Activated naive CD4-positive, alpha-beta T cell treated with anti-CD3 and anti-CD28 coated beads, Interleukin-2, amount 10 ng/mL, durations not matched to agents 7 days and 5 days (primary cell): ENCODE measurements around the gene CTDP1.
"Not testable (repeated sequence)": the region's sequence is repeated elsewhere in the genome, so short reads cannot be mapped to it uniquely, and the experiment has no call there.

Experiments used
- CTCF ChIA-PET: fragments of 350-600 bp; sonication (Branson Sonifier 250); formaldehyde crosslinking; loops from one replicate; lab custom pipeline; 2021; ENCODE audit warnings: antibody characterized with exemption; lab: Charles Lee
- DNase-seq: peaks from one replicate; pipeline ENCODE4 v3.0.0-alpha.2; 2020
- H3K27ac Mint-ChIP-seq: one replicate; pipeline ENCODE4 v1.8.0; 2021; ENCODE audit warnings: mild to moderate bottlenecking, moderate library complexity, mixed read lengths
- H3K27me3 Mint-ChIP-seq: one replicate; pipeline ENCODE4 v1.8.0; 2021; ENCODE audit warnings: mild to moderate bottlenecking, mixed read lengths
- H3K36me3 Mint-ChIP-seq: one replicate; pipeline ENCODE4 v1.8.0; 2021; ENCODE audit warnings: mixed read lengths
- H3K4me1 Mint-ChIP-seq: one replicate; pipeline ENCODE4 v1.8.0; 2021; ENCODE audit warnings: mixed read lengths
- H3K4me3 Mint-ChIP-seq: one replicate; pipeline ENCODE4 v1.8.0; 2021; ENCODE audit warnings: mild to moderate bottlenecking, moderate library complexity, mixed read lengths
- H3K9me3 Mint-ChIP-seq: one replicate; pipeline ENCODE4 v1.8.0; 2021; ENCODE audit warnings: mixed read lengths

CTDP1 gene

GRCh38 chr18:79724299-79725080 is 44.9 kb downstream of the CTDP1 start:
- no peak for DNase-seq
- H3K27ac Mint-ChIP-seq, result no peak overlapping the region
- H3K4me3 Mint-ChIP-seq, result no peak overlapping the region
- H3K4me1 Mint-ChIP-seq, result no peaks in the 10 kb centered on the region
- no peaks in the 10 kb centered on the region for H3K27me3 Mint-ChIP-seq
- CTCF ChIA-PET, result no interaction called here
- H3K9me3 Mint-ChIP-seq, result peaks cover 33% of the 10 kb centered on the region
- peaks cover 87% of the 10 kb centered on the region for H3K36me3 Mint-ChIP-seq

- Mint-ChIP-seq H3K27ac (peak overlapping the region; percentile 51), H3K4me1 (no peaks in the 10 kb centered on the region), H3K27me3 (no peaks in the 10 kb centered on the region), H3K36me3 (peaks cover 87% of the 10 kb centered on the region), H3K9me3 (peaks cover 35% of the 10 kb centered on the region), H3K4me3 (no peak overlapping the region)
- DNase-seq, result no peak
- CTCF ChIA-PET, result no interaction called here
Measured at GRCh38 chr18:79725486-79725885, 45.9 kb downstream of the CTDP1 start.

GRCh38 chr18:79726721-79727120 is 47.1 kb downstream of the CTDP1 start:
- peaks cover 43% of the 10 kb centered on the region for H3K9me3 Mint-ChIP-seq
- no peak overlapping the region for H3K27ac Mint-ChIP-seq
- H3K36me3 Mint-ChIP-seq, result peaks cover 90% of the 10 kb centered on the region
- CTCF ChIA-PET, result no interaction called here
- H3K4me1 Mint-ChIP-seq, result no peaks in the 10 kb centered on the region
- DNase-seq, result no peak
- no peak overlapping the region for H3K4me3 Mint-ChIP-seq
- H3K27me3 Mint-ChIP-seq, result no peaks in the 10 kb centered on the region

- H3K27ac Mint-ChIP-seq, result no peak overlapping the region
- no peaks in the 10 kb centered on the region for H3K4me1 Mint-ChIP-seq
- peaks cover 48% of the 10 kb centered on the region for H3K9me3 Mint-ChIP-seq
- CTCF ChIA-PET, result no interaction called here
- H3K27me3 Mint-ChIP-seq, result no peaks in the 10 kb centered on the region
- no peak overlapping the region for H3K4me3 Mint-ChIP-seq
- H3K36me3 Mint-ChIP-seq, result peaks cover 95% of the 10 kb centered on the region
- DNase-seq, result no peak
Measured at GRCh38 chr18:79727211-79727610, 47.6 kb downstream of the CTDP1 start.

- H3K27me3 Mint-ChIP-seq, result no peaks in the 10 kb centered on the region
- no peak overlapping the region for H3K27ac Mint-ChIP-seq
- H3K4me1 Mint-ChIP-seq, result no peaks in the 10 kb centered on the region
- no peak for DNase-seq
- H3K9me3 Mint-ChIP-seq, result peaks cover 55% of the 10 kb centered on the region
- peaks cover 94% of the 10 kb centered on the region for H3K36me3 Mint-ChIP-seq
- CTCF ChIA-PET, result no interaction called here
- H3K4me3 Mint-ChIP-seq, result no peak overlapping the region
Measured at GRCh38 chr18:79728931-79729586, 49.5 kb downstream of the CTDP1 start.

GRCh38 chr18:79729611-79730010 is 50.0 kb downstream of the CTDP1 start:
- Mint-ChIP-seq H3K27ac (no peak overlapping the region), H3K9me3 (peaks cover 58% of the 10 kb centered on the region), H3K27me3 (no peaks in the 10 kb centered on the region), H3K36me3 (peaks cover 94% of the 10 kb centered on the region), H3K4me1 (no peaks in the 10 kb centered on the region), H3K4me3 (no peak overlapping the region)
- CTCF ChIA-PET, result no interaction called here
- no peak for DNase-seq

GRCh38 chr18:79730804-79731203 is 51.2 kb downstream of the CTDP1 start:
- H3K27me3 Mint-ChIP-seq, result no peaks in the 10 kb centered on the region
- no peak for DNase-seq
- peaks cover 93% of the 10 kb centered on the region for H3K36me3 Mint-ChIP-seq
- CTCF ChIA-PET, result no interaction called here
- H3K4me1 Mint-ChIP-seq, result no peaks in the 10 kb centered on the region
- no peak overlapping the region for H3K27ac Mint-ChIP-seq
- H3K9me3 Mint-ChIP-seq, result peaks cover 57% of the 10 kb centered on the region
- no peak overlapping the region for H3K4me3 Mint-ChIP-seq

GRCh38 chr18:79731881-79732720 is 52.5 kb downstream of the CTDP1 start:
- DNase-seq, H3K4me3 Mint-ChIP-seq, H3K27ac Mint-ChIP-seq, CTCF ChIA-PET, H3K4me1 Mint-ChIP-seq, H3K27me3 Mint-ChIP-seq: not testable (repeated sequence)
- Mint-ChIP-seq H3K9me3 (peaks cover 49% of the 10 kb centered on the region), H3K36me3 (peaks cover 92% of the 10 kb centered on the region)

GRCh38 chr18:79732721-79733025 is 53.1 kb downstream of the CTDP1 start:
- peaks cover 92% of the 10 kb centered on the region for H3K36me3 Mint-ChIP-seq
- no peak overlapping the region for H3K4me3 Mint-ChIP-seq
- no peak overlapping the region for H3K27ac Mint-ChIP-seq
- CTCF ChIA-PET, result no interaction called here
- H3K4me1 Mint-ChIP-seq, result no peaks in the 10 kb centered on the region
- no peak for DNase-seq
- H3K9me3 Mint-ChIP-seq, result peaks cover 43% of the 10 kb centered on the region
- H3K27me3 Mint-ChIP-seq, result no peaks in the 10 kb centered on the region

GRCh38 chr18:79733135-79733701 is 53.6 kb downstream of the CTDP1 start:
- H3K4me1 Mint-ChIP-seq, result no peaks in the 10 kb centered on the region
- CTCF ChIA-PET, result no interaction called here
- H3K27ac Mint-ChIP-seq, result no peak overlapping the region
- H3K9me3 Mint-ChIP-seq, result peaks cover 39% of the 10 kb centered on the region
- DNase-seq, result no peak
- no peaks in the 10 kb centered on the region for H3K27me3 Mint-ChIP-seq
- peaks cover 92% of the 10 kb centered on the region for H3K36me3 Mint-ChIP-seq
- no peak overlapping the region for H3K4me3 Mint-ChIP-seq

GRCh38 chr18:79733986-79734770 is 54.6 kb downstream of the CTDP1 start:
- peaks cover 91% of the 10 kb centered on the region for H3K36me3 Mint-ChIP-seq
- CTCF ChIA-PET, result no interaction called here

GRCh38 chr18:79735071-79735980 is 55.7 kb downstream of the CTDP1 start:
- Mint-ChIP-seq H3K9me3 (peaks cover 23% of the 10 kb centered on the region), H3K36me3 (peaks cover 86% of the 10 kb centered on the region), H3K27ac (no peak overlapping the region), H3K27me3 (no peaks in the 10 kb centered on the region), H3K4me1 (no peaks in the 10 kb centered on the region), H3K4me3 (no peak overlapping the region)
- CTCF ChIA-PET, result no interaction called here
- no peak for DNase-seq

More at GRCh38 chr18:79733986-79734770, 54.6 kb downstream of the CTDP1 start:
- H3K4me1 Mint-ChIP-seq, result no peaks in the 10 kb centered on the region
- DNase-seq, result no peak
- no peaks in the 10 kb centered on the region for H3K27me3 Mint-ChIP-seq
- H3K4me3 Mint-ChIP-seq, result no peak overlapping the region
- no peak overlapping the region for H3K27ac Mint-ChIP-seq
- H3K9me3 Mint-ChIP-seq, result peaks cover 33% of the 10 kb centered on the region

- H3K4me1 Mint-ChIP-seq, result no peaks in the 10 kb centered on the region
- H3K27me3 Mint-ChIP-seq, result no peaks in the 10 kb centered on the region
- H3K36me3 Mint-ChIP-seq, result peaks cover 86% of the 10 kb centered on the region
- CTCF ChIA-PET, result no interaction called here
- no peak overlapping the region for H3K27ac Mint-ChIP-seq
- no peak overlapping the region for H3K4me3 Mint-ChIP-seq
- peaks cover 19% of the 10 kb centered on the region for H3K9me3 Mint-ChIP-seq
- no peak for DNase-seq
Measured at GRCh38 chr18:79736230-79736629, 56.6 kb downstream of the CTDP1 start.
